AG04450 (cell line): Measurements from ENCODE around the gene IFT122. TPM values are rescaled to one million over a fixed set of nuclear protein-coding genes. Genes with fewer than 3 reads are reported as not detected.
"Not testable (repeated sequence)": the region's sequence is repeated elsewhere in the genome, so short reads cannot be mapped to it uniquely, and the experiment has no call there.

Source experiments
- CTCF ChIA-PET: fragments of 300-600, 350-600 bp; formaldehyde crosslinking; extraction: SDS; loops from one replicate; lab custom pipeline; 2022; ENCODE audit warnings: antibody characterized with exemption, inconsistent platforms; lab: Charles Lee
- POLR2A ChIA-PET: fragments of 350-600 bp; formaldehyde crosslinking; extraction: SDS; loops from one replicate; lab custom pipeline; 2021; ENCODE audit warnings: antibody characterized with exemption, inconsistent platforms; lab: Yijun Ruan, JAX
- DNase-seq: peaks from one replicate; pipeline ENCODE4 v3.0.0-alpha.2; 2011; ENCODE audit warnings: low read depth, low spot score
- H3K27ac ChIP-seq: one replicate; pipeline ENCODE4 v1.5.1; 2012; ENCODE audit warnings: low read depth, low read length, control low read depth
- H3K27me3 ChIP-seq: one replicate; pipeline ENCODE4 v1.6.0; 2012; ENCODE audit warnings: low read length; ENCODE audit not compliant: control insufficient read depth, insufficient read depth
- H3K4me3 ChIP-seq: 2 replicates; pipeline ENCODE4 v1.5.1; 2011; ENCODE audit warnings: mild to moderate bottlenecking, low read depth, low read length, control low read depth
- H3K9me3 ChIP-seq: 2 replicates; pipeline ENCODE4 v1.5.1; 2012; ENCODE audit warnings: low read length; ENCODE audit not compliant: control insufficient read depth, insufficient read depth
- CTCF ChIP-seq: IDR thresholded peaks from 2 replicates; pipeline ENCODE4 v1.5.1; 2011; ENCODE audit warnings: low read depth, low read length, control low read depth, inconsistent platforms
- polyA plus RNA-seq: library from polyadenylated mRNA; depleted of rRNA; stranded (reverse); fragments of >200 nt; gene quantifications from 2 replicates; pipeline ENCODE4 v1.2.3, GENCODE V29; 2011

The IFT122 gene
- polyA plus RNA-seq, 1 experiment: 14.3 TPM

- ChIA-PET CTCF (no interaction called here), POLR2A (no interaction called here)
- Histone ChIP-seq H3K4me3 (no peak overlapping the region), H3K9me3 (no peaks in the 10 kb centered on the region), H3K27me3 (no peaks in the 10 kb centered on the region), H3K27ac (no peak overlapping the region)
- no peak for DNase-seq
- no peak for TF ChIP-seq CTCF
Observed at GRCh38 chr3:129483870-129484269, 43.8 kb downstream of the IFT122 start.

GRCh38 chr3:129485146-129485545, 45.1 kb downstream of the IFT122 start:
- not testable (repeated sequence) for DNase-seq, H3K9me3 ChIP-seq, H3K27me3 ChIP-seq, H3K4me3 ChIP-seq
- ChIA-PET POLR2A (interaction anchor here (1.9 kb wide), 1 partner anchor 111 kb away, joined by 4 read pairs; no protein-coding TSS in a partner anchor), CTCF (interaction anchor here (4.3 kb wide), 1 partner anchor 102 kb away, joined by 23 read pairs; no protein-coding TSS in a partner anchor)
- H3K27ac ChIP-seq: peak overlapping the region; percentile 89

- no peaks in the 10 kb centered on the region for H3K9me3 ChIP-seq
- H3K27ac ChIP-seq: peak overlapping the region; percentile 89
- TF ChIP-seq CTCF: no peak
- CTCF ChIA-PET: interaction anchor here (0.6 to 4.3 kb wide), 7 partner anchors 44 to 448 kb away, joined by 3 to 23 read pairs (median 6); no protein-coding TSS in a partner anchor
- no peak overlapping the region for H3K4me3 ChIP-seq
- peak; percentile 71 for DNase-seq
- POLR2A ChIA-PET: interaction anchor here (0.6 to 1.9 kb wide), 5 partner anchors 8 to 110 kb away, joined by 3 to 5 read pairs (median 3); no protein-coding TSS in a partner anchor
- H3K27me3 ChIP-seq: no peaks in the 10 kb centered on the region
Observed at GRCh38 chr3:129485721-129486663, 46.0 kb downstream of the IFT122 start.

GRCh38 chr3:129486664-129487035, 46.6 kb downstream of the IFT122 start:
- DNase-seq: no peak
- TF ChIP-seq CTCF: no peak

GRCh38 chr3:129487183-129487867, 47.3 kb downstream of the IFT122 start:
- POLR2A ChIA-PET: interaction anchor here (1.0 to 1.7 kb wide), 2 partner anchors 12 to 46 kb away, joined by 3 to 5 read pairs; no protein-coding TSS in a partner anchor
- no peaks in the 10 kb centered on the region for H3K9me3 ChIP-seq
- CTCF ChIA-PET: interaction anchor here (0.8 to 4.3 kb wide), 7 partner anchors 46 to 447 kb away, joined by 3 to 23 read pairs (median 6); no protein-coding TSS in a partner anchor
- H3K4me3 ChIP-seq: no peak overlapping the region
- TF ChIP-seq CTCF: no peak
- H3K27ac ChIP-seq: peak overlapping the region; percentile 89
- DNase-seq: no peak
- no peaks in the 10 kb centered on the region for H3K27me3 ChIP-seq

More at GRCh38 chr3:129486664-129487035, 46.6 kb downstream of the IFT122 start:
- Histone ChIP-seq H3K9me3 (no peaks in the 10 kb centered on the region), H3K4me3 (no peak overlapping the region; the same call in 1 of the 2 replicates), H3K27ac (peak overlapping the region; percentile 89), H3K27me3 (no peaks in the 10 kb centered on the region)
- POLR2A ChIA-PET: interaction anchor here (0.6 to 1.9 kb wide), 5 partner anchors 8 to 110 kb away, joined by 3 to 5 read pairs (median 3); no protein-coding TSS in a partner anchor
- CTCF ChIA-PET: interaction anchor here (0.8 to 4.3 kb wide), 7 partner anchors 45 to 448 kb away, joined by 3 to 23 read pairs (median 6); no protein-coding TSS in a partner anchor

- H3K27ac ChIP-seq, H3K9me3 ChIP-seq, POLR2A ChIA-PET, H3K4me3 ChIP-seq, DNase-seq, H3K27me3 ChIP-seq: not testable (repeated sequence)
- CTCF ChIA-PET: interaction anchor here (2.5 to 4.3 kb wide), 2 partner anchors 105 to 446 kb away, joined by 6 to 23 read pairs; no protein-coding TSS in a partner anchor
Observed at GRCh38 chr3:129487868-129488335, 47.9 kb downstream of the IFT122 start.

GRCh38 chr3:129489258-129489657, 49.2 kb downstream of the IFT122 start:
- H3K9me3 ChIP-seq, H3K27ac ChIP-seq, DNase-seq, H3K4me3 ChIP-seq, H3K27me3 ChIP-seq, POLR2A ChIA-PET: not testable (repeated sequence)
- CTCF ChIA-PET: interaction anchor here (0.7 to 3.8 kb wide), 16 partner anchors 9 to 403 kb away, joined by 4 to 46 read pairs (median 6); no protein-coding TSS in a partner anchor
